Spleen (tissue), 7 donors: Measurements from ENCODE around the gene TEX14.

Experiments
- CTCF ChIP-seq, 11 experiments: fragments of 200-600 bp in 7 of 11; fragments of 450-650 bp in 4 of 11; sonication (generic) in 4 of 11; IDR thresholded peaks in 8 of 11; conservative IDR thresholded peaks in 3 of 11; 1 replicate in 7 of 11; 2 replicates in 4 of 11; pipeline versions ENCODE4 v1.4.0 to v1.8.0; 2016 to 2021; ENCODE audit warnings: antibody characterized with exemption in 11 of 11, inconsistent platforms in 4 of 11, mild to moderate bottlenecking in 1 of 11
- POLR2A ChIP-seq, 3 donors: fragments of 450-650 bp; IDR thresholded peaks; one replicate each; pipeline ENCODE4 v1.5.1; 2017; ENCODE audit warnings: antibody characterized with exemption in 3 of 3, mild to moderate bottlenecking in 1 of 3
- POLR2AphosphoS5 ChIP-seq, 3 donors: sonication (generic); formaldehyde crosslinking; IDR thresholded peaks; one replicate each; pipeline ENCODE4 v1.5.1; 2017; ENCODE audit warnings: antibody characterized with exemption in 3 of 3
- donor health status: DM: no; HTN: no; CAD: no; lungs with moderate emphysema.
- donor health status: DM: no; HTN: no; CAD: no.
- donor health status: DM: no; HTN: no; CAD: no.

- TF ChIP-seq CTCF (IDR thresholded peaks at IDR 0.05 in 8 of 11, conservative IDR thresholded peaks at IDR 0.05 in 3 of 11) (no peak), POLR2A (IDR thresholded peaks at IDR 0.05) (no peak), POLR2AphosphoS5 (IDR thresholded peaks at IDR 0.05) (no peak)
Measured at GRCh38 chr17:58686980-58687379, 4.9 kb downstream of the TEX14 start.
